Activated CD8-positive, alpha-beta memory T cell treated with anti-CD3 and anti-CD28 coated beads, Interleukin-2, amount 50 U/mL, for 24 hours (primary cell): ENCODE measurements around the gene RNF11.

Experiments used
- DNase-seq: peaks from one replicate; pipeline ENCODE4 v3.0.0-alpha.2; 2020; ENCODE audit errors: extremely low read depth

The RNF11 gene

GRCh38 chr1:51263147-51263877, 27.2 kb downstream of the RNF11 start:
- no peak for DNase-seq

- no peak for DNase-seq
Measured at GRCh38 chr1:51264451-51264850, 28.4 kb downstream of the RNF11 start.

- DNase-seq = no peak
Measured at GRCh38 chr1:51265618-51266017, 29.5 kb downstream of the RNF11 start.

- DNase-seq = no peak
Measured at GRCh38 chr1:51266181-51266580, 30.1 kb downstream of the RNF11 start.

GRCh38 chr1:51266791-51267190, 30.7 kb downstream of the RNF11 start:
- no peak for DNase-seq

GRCh38 chr1:51268634-51269033, 32.6 kb downstream of the RNF11 start:
- no peak for DNase-seq

- no peak for DNase-seq
Measured at GRCh38 chr1:51270751-51271150, 34.7 kb downstream of the RNF11 start.

GRCh38 chr1:51272916-51273315, 36.8 kb downstream of the RNF11 start:
- DNase-seq = no peak

GRCh38 chr1:51274676-51275075, 38.6 kb downstream of the RNF11 start:
- no peak for DNase-seq

GRCh38 chr1:51276286-51276685, 40.2 kb downstream of the RNF11 start:
- no peak for DNase-seq

- no peak for DNase-seq
Measured at GRCh38 chr1:51280321-51280978, 44.4 kb downstream of the RNF11 start.

GRCh38 chr1:51281807-51282206, 45.7 kb downstream of the RNF11 start:
- DNase-seq = no peak

GRCh38 chr1:51282605-51283004, 46.5 kb downstream of the RNF11 start:
- DNase-seq = no peak

GRCh38 chr1:51283979-51284378, 47.9 kb downstream of the RNF11 start:
- DNase-seq = no peak

- no peak for DNase-seq
Measured at GRCh38 chr1:51284487-51284954, 48.4 kb downstream of the RNF11 start.

GRCh38 chr1:51285055-51285454, 49.0 kb downstream of the RNF11 start:
- DNase-seq = no peak

GRCh38 chr1:51287966-51288365, 51.9 kb downstream of the RNF11 start:
- DNase-seq = no peak

GRCh38 chr1:51288578-51288977, 52.5 kb downstream of the RNF11 start:
- no peak for DNase-seq

GRCh38 chr1:51289676-51290488, 53.8 kb downstream of the RNF11 start:
- no peak for DNase-seq

- DNase-seq = no peak
Measured at GRCh38 chr1:51290489-51290847, 54.4 kb downstream of the RNF11 start.

GRCh38 chr1:51293898-51294515, 57.9 kb downstream of the RNF11 start:
- DNase-seq = no peak

- no peak for DNase-seq
Measured at GRCh38 chr1:51294566-51295184, 58.6 kb downstream of the RNF11 start.
